ENCODE data around the gene OR51E1. TPM values are rescaled to one million over a fixed set of nuclear protein-coding genes. Genes with fewer than 3 reads are reported as not detected.

Gene OR51E1
- total RNA-seq, 4 donors from 2014 or later, result 1.1 to 3.3 TPM; not detected in 2

DNA sequence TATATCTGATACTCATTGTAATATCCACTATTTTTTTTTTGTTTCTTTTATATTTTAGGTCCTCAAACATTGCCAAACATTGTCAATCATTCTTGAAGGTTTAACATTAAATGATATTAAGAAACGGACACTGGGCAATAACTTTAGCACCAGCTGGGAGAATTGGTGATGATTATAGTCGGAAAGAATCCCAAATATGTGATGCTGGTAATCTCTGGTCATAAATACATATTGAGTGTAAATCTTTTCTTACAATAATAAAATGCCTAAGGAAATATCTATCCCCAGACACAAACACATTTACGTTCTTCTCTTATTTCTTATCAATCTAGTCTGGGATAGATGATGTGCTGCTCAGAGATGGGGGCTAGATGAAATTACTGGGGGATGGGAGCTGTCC is 28.7 kb downstream of the OR51E1 start:
- TF ChIP-seq, protein P1, sequence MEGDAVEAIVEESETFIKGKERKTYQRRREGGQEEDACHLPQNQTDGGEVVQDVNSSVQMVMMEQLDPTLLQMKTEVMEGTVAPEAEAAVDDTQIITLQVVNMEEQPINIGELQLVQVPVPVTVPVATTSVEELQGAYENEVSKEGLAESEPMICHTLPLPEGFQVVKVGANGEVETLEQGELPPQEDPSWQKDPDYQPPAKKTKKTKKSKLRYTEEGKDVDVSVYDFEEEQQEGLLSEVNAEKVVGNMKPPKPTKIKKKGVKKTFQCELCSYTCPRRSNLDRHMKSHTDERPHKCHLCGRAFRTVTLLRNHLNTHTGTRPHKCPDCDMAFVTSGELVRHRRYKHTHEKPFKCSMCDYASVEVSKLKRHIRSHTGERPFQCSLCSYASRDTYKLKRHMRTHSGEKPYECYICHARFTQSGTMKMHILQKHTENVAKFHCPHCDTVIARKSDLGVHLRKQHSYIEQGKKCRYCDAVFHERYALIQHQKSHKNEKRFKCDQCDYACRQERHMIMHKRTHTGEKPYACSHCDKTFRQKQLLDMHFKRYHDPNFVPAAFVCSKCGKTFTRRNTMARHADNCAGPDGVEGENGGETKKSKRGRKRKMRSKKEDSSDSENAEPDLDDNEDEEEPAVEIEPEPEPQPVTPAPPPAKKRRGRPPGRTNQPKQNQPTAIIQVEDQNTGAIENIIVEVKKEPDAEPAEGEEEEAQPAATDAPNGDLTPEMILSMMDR (IDR thresholded peaks at IDR 0.05; ENCODE audit: low read depth), result no peak

DNA sequence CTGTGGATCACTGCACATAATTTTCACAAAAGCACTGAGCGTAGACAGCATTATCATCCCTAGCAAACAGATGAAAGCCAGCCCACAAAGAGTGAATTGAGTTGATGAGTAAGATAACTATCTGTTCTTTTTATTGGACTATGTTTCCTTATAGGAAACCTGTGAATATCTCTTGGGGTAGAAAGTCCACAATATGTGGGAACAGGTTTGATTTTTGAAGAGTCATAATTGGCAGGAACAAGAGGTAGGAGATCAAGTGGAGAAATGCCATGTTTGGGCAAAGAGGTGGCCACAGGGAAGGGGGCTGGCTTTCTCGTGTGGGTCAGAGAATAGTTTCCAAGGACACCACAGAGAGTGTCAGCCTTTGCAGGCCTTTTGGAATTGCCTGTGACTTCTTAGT is 30.0 kb downstream of the OR51E1 start:
- TF ChIP-seq, protein P1 (IDR thresholded peaks at IDR 0.05; ENCODE audit: low read depth), result no peak

DNA sequence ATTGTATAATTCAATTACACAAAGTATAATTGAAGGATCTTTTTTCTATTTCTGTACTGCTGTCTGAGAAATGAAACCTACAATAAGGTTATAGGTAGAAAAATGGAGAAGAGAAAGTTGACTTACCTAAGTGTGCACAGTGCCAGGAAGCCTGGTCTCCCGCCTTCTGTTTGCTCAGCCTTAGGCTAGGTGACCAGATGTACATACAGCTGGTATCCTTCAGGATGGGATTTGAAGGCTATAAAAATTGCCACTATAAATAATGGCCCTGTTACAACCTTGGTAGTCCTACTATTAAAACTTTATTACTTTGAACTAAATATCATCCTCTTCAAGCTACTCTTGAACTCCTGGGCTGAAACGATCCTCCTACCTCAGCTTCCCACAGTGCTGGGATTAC is 34.2 kb downstream of the OR51E1 start:
- TF ChIP-seq, protein P1 (IDR thresholded peaks at IDR 0.05; ENCODE audit: low read depth), result no peak

DNA sequence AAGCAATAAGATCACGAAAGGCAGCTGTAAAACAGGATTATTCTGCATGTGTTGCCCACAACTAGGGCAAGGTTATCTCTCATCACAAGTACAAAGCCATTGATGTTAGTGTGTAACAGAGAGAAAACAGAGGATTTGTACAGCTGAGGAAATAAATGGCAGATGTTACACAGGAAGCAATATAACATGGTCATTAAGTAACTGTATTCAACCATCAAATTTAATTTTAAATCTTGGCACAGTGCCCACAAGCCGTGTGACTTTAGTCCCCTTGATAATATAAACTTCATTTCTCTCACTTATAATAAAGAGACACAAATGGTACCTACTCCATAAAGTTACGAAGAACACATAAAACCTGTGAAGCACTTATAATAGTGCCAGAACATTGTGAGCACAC is 36.6 kb downstream of the OR51E1 start:
- TF ChIP-seq, protein P1 (IDR thresholded peaks at IDR 0.05; ENCODE audit: low read depth), result no peak

DNA sequence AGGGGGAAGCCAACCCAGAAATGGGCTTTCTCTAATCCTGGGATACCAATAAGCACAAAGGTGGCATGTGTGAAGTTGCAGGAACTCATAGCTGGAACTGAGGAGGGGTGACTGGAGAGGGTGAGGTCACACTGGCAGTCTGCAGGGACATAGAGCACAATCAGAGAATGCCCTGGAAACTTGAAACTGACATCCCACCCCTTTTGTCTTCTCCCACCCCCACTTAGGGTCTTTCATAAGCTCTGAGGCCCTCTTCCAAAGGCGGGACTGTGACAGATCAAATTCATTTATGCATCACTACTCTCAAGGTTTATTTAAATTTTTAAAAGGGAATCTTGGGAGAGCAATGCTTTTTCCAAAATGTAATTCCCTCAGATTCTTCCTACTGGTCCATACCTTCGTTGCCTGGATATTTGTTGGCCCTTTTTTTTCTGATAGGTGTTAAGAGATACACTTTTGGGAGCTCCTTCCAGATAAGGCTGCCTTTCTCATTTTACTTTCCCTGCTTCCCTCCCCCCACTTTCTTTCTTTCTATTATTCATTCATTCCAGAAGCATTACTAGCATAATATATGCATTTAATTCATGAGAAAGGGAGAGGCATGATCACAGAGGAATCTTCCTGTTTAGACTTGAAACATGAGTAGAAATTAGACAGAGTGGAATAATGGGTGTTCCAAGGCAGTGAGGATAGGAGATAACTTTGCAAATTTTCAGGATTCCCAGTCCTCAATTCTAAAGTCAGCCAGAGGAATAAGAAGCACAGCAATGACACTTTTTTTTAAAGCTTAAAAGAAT is 39.0 kb downstream of the OR51E1 start:
- TF ChIP-seq, protein P1 (IDR thresholded peaks at IDR 0.05; ENCODE audit: low read depth), result no peak

DNA sequence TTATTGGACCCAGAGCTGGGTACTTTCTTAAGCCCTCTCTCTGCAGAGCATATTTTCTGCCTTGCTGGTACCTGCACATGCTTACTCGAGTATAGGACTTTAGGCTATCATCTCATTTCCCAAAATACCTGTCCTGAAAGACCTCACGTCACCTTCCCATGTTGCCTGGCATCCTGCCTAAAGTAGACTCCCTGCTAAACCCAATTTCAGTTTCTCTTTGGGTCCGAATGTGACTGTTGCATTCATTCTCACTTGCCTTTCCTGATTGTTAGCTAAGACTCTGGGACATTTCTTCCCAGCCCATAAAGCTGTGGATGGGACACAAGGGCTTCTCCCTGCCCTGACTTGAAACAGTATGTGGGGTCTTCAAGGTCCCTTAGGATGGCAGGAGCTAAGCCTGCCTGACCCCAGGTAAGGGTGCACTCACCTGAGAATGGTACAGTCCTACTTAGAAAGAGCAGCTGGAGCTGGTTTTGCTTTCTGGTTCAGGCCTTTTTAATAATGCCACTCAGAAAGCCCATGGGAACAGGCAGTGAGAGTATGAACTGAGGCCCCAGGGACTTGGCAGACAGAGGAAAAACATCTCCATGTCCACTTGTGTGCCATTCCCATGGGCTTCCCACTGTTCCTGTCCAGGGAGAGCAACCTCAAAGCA is 41.0 kb downstream of the OR51E1 start:
- TF ChIP-seq, protein P1 (IDR thresholded peaks at IDR 0.05; ENCODE audit: low read depth), result no peak

DNA sequence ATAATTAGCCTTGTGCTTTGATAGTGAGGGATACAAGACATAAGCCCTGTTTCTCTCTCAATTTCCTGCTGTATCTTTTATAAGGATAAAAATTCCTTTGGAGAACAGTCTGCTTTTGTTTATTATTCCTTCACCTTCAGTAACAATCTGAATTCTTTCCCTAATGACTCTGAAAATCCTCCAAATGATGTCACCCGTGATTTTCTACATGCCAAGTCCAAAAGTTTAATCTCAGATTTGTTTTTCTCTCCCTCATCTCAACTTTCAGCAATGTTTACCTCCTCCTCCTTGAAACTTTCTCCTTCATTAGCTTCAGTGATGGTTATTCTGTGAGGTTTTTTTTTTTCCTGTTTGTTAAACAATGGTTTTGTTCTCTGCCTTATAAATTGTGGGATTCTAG is 51.7 kb downstream of the OR51E1 start:
- TF ChIP-seq, protein P1 (IDR thresholded peaks at IDR 0.05; ENCODE audit: low read depth), result no peak
